ENCODE measurements around the gene B3GNT8.
"Not testable (repeated sequence)": the region's sequence is repeated elsewhere in the genome, so short reads cannot be mapped to it uniquely, and the experiment has no call there.

B3GNT8 gene

GRCh38 chr19:41381536-41381935 is 45.6 kb downstream of the B3GNT8 start:
- DNase-seq: not testable (repeated sequence)

- DNase-seq: no peak
These were observed 49.0 kb downstream of the B3GNT8 start for GRCh38 chr19:41377977-41378709.

DNA sequence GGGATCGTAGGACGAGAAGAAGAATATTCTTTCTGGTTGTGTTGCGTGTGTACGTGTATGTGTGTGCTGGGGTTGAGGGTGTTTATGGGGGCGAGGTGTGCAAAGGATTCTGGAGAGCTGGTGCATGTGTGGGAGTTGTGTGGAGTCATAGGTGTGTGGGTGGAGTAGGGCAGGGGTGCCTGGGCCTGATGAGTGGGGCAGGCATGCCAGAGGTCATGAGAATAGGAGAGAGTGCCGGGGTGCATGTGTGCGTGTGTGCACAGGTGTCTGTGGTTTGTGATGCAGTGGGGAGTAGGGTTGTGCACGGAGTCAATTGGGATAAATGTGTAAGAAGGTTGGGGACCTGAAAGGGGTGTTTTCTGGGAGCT is 50.2 kb downstream of the B3GNT8 start:
- DNase-seq: peak; percentile 58 to 63

GRCh38 chr19:41376241-41376997 is 50.8 kb downstream of the B3GNT8 start, which contains the start of gene TMEM91:
TMEM91 (plus strand) TSS chr19:41376533; CDS start chr19:41378310, 1,777 bp downstream.
- no peak for DNase-seq

Measured in activated CD4-positive, alpha-beta T cell treated with anti-CD3 and anti-CD28 coated beads for 4 hours (primary cell).